ENCODE data around the gene RNF31.

Gene RNF31

DNA sequence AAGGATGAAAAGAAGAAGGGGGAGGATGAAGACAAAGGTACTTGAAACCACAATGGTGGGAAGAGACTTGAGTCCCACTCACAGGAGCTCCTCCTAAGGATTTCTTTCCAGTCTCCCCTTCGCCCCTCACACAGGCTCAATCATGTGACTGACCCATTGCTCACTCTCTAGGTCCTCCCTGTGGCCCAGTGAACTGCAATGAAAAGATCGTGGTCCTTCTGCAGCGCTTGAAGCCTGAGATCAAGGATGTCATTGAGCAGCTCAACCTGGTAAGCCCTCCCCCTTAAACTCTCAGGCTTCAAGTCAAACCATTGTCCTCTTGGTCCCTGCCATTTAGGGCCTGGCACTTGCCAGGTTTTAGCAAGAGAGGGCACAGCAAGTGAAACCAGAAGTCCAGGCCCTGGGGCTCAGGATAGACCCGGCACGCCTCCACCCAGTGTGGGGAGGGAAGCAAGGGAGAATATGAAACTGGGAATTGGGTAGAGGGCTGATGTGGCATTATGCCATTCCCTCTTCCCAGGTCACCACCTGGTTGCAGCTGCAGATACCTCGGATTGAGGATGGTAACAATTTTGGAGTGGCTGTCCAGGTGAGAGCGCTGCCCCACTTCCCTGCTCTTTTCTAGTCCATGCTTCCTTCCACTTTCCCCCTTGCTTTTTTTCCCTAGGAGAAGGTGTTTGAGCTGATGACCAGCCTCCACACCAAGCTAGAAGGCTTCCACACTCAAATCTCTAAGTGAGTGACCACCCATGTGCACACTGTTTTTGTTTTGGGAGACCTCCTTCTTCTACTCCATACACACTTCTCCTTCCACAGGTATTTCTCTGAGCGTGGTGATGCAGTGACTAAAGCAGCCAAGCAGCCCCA is 9.5 kb upstream of the RNF31 start:
- DNase-seq (ENCODE audit: low read depth), result no peak

GRCh38 chr14:24138396-24139271 is 8.7 kb upstream of the RNF31 start:
- no peak for DNase-seq (ENCODE audit: low read depth)

DNA sequence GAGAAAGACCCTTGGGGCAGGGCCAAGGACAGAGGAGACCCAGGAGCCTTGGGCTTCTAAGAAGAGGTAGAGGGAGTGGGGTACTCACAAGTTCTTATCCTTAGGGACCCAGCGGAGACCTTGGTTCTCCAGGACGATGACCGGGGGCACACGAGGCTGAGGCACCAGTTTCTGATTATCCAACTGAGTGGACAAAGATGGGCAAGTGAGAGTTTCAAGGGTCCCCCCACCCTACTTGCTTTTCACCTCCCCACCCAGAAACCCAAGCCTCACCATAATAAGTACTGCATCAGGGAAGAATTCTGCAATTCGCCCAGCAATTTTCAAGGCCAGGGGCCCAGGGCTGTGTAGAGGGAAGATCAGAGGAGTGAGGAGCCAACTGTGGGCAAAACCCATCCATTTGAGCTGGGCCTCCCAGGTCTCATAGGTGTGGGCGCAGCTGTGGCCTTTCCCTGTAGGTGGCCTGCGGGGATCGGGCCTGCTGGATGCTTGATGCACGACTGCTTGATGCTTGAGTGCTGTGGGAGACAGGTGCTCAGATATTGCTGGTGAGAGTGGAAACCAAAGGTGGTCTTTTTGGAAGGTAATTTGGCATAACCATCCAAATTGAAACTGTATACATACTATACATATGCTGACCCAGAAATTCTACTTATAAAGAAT is 7.9 kb upstream of the RNF31 start:
- DNase-seq (ENCODE audit: low read depth), result no peak

DNA sequence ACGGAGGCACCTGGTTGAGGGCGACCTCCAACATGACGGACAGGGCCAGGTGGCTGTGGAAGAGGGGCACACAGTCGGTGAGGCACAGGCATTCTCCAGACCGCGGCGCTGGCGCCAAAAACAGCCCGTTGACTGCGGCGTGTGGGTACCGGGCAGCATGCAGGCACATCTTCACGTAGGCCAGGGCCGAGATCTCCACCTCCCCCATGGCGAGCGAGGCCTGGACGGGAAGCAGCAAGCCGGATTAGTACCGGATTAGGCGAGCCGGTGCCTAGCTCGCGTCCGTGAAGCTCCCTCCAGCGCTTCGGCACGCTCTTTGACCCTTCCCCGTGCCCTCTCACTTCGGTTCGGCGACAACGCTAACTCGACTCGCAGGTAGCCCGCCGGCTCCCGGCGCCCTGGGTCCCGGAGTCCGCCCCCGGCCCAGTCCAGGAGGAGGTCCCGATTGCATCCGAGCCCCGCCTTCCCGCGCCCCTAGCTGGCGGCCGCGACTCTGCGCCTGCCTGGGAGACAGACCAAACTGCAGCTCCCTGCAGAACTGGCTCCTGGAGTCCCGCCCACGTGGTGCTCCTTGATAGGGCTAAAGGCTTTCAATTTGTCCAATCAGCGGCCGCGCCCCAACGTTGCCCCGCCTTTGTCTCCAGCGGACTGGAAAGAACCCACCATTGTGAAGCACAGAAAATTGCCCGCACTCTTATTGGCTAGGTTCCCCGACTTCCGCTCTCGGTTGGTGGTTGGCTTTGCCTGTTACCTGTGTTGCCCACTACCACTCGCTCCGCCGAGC is 6.0 kb upstream of the RNF31 start, which contains the start of gene EMC9:
Gene EMC9, minus strand, starts transcription at position 495 of the 784 bp plus-strand sequence. Its CDS starts 287 bp downstream, at position 208.
- peak; percentile 99 for DNase-seq (ENCODE audit: low read depth)

DNA sequence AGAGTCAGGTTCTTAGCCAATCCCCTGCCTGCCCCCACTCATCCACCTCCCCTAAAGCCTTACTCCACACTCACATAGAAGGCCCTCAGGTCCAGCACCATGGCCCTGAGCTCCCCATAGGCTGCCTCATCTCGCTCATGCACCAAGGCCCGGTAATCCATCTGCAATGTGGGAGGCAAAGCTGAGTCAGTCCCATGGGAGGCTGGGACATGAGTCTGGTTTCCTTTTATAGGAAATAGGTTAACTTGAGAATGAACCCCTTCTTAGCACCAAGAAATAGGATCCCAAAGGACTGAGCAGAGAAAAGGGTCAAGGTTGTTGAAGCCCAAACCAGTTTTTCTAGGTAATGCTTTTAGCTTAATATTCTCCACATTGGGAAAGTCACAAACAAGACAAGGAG is 3.8 kb upstream of the RNF31 start:
- DNase-seq (ENCODE audit: low read depth), result peak; percentile 58

DNA sequence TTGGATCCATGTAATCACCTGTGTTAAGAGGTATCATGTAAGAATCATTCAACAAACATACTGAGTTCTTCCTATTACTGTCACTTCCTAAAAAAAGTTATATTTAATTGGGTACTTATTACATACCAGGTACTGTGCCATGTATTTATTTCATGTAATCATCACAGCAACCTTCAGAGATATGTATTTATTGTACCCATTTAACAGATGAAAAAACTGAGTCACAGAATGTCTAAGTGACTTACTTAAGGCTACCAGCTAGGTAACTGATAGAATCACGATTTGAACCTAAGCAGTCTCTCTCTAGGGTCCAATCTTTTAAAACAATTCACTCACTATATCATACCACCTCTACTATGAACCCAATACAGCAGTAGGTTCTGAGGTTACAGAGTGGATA is 2.8 kb upstream of the RNF31 start:
- no peak for DNase-seq (ENCODE audit: low read depth)

GRCh38 chr14:24145219-24145618 is 2.1 kb upstream of the RNF31 start:
- DNase-seq (ENCODE audit: low read depth), result no peak

DNA sequence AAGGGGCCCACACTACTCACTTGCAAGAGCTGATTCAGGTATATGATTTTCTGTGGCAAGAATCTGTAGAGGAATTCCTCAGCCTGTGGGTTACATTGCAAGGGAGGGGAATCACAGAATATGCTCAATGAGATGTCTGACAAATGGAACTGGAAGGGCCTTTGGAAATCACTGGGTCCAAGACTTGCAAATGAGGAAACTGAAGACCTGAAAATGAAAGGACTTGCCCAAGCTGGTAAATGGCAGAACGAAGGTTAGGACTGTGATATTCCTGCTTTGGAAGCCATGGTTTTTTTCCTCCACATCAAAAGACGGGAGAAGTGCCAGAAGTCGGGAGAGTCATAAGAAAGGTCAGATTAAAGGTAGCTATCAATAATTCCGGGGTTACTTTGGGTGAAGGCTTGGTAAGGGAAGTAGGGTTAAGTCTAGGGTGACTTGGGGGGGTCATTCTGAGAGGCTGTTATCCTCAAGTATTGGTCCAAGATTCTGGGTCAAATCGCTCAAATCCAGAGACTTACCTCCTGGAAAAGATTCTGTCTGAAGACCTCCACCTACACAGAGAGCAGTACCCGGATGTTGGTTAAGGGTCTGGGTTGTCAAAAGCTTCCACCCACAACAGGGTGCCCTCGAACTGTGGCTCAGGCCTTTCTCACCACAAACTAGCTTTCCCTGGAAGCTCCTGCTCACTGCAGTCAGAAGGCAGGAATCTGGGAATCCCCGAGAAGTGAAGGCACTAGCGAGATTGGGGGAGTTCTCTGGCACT is 1.4 kb upstream of the RNF31 start:
- DNase-seq (ENCODE audit: low read depth), result peak; percentile 68

GRCh38 chr14:24146453-24146977 is 783 bp upstream of the RNF31 start, which contains the start of gene PSME2:
Gene PSME2 (minus strand): TSS chr14:24146610. CDS start chr14:24146581, 29 bp downstream.
- DNase-seq (ENCODE audit: low read depth), result peak; percentile 96

- no peak for DNase-seq (ENCODE audit: low read depth)
Observed at GRCh38 chr14:24147761-24148428, 597 bp downstream of the RNF31 start.

GRCh38 chr14:24149302-24149969 is 2.1 kb downstream of the RNF31 start:
- no peak for DNase-seq (ENCODE audit: low read depth)

- no peak for DNase-seq (ENCODE audit: low read depth)
Observed at GRCh38 chr14:24150061-24150460, 2.8 kb downstream of the RNF31 start.

DNA sequence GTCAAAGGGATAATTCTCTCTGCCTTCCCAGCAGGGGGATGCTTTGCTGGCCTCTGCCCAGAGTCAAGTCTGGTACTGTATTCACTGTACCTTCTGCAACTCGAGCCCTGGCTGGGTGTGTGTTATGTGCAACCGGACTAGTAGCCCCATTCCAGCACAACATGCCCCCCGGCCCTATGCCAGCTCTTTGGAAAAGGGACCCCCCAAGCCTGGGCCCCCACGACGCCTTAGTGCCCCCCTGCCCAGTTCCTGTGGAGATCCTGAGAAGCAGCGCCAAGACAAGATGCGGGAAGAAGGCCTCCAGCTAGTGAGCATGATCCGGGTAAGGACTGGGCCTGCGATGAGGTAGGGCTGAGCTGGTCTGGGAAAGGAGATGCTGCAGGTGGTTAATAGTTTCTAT is 3.3 kb downstream of the RNF31 start:
- no peak for DNase-seq (ENCODE audit: low read depth)

DNA sequence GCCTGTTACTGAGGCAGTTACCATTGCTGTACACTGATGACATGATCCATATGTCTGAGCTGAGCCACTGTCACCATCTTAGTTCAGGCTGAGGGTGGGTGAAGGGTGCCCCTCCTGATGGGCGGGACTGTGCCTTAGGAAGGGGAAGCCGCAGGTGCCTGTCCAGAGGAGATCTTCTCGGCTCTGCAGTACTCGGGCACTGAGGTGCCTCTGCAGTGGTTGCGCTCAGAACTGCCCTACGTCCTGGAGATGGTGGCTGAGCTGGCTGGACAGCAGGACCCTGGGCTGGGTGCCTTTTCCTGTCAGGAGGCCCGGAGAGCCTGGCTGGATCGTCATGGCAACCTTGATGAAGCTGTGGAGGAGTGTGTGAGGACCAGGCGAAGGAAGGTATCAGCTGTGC is 3.7 kb downstream of the RNF31 start:
- DNase-seq (ENCODE audit: low read depth), result no peak

DNA sequence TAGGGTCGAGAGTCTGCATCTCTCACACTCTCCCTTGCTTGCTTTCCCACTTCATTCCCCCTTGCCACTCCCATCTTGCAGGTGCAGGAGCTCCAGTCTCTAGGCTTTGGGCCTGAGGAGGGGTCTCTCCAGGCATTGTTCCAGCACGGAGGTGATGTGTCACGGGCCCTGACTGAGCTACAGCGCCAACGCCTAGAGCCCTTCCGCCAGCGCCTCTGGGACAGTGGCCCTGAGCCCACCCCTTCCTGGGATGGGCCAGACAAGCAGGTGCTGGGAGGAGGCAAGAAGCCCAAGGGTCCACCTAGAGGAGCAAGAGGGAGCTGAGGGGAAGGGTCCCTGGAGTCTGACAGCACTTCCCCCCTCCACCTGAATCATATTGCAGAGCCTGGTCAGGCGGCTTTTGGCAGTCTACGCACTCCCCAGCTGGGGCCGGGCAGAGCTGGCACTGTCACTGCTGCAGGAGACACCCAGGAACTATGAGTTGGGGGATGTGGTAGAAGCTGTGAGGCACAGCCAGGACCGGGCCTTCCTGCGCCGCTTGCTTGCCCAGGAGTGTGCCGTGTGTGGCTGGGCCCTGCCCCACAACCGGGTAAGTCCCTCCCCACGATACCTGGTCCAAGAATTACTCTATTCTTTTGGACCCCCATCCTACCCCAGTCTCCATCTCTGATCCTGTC is 4.2 kb downstream of the RNF31 start:
- DNase-seq (ENCODE audit: low read depth), result no peak

- DNase-seq (ENCODE audit: low read depth), result no peak
Observed at GRCh38 chr14:24155100-24155499, 7.8 kb downstream of the RNF31 start.

- DNase-seq (ENCODE audit: low read depth), result no peak
Observed at GRCh38 chr14:24156840-24157239, 9.5 kb downstream of the RNF31 start.

DNA sequence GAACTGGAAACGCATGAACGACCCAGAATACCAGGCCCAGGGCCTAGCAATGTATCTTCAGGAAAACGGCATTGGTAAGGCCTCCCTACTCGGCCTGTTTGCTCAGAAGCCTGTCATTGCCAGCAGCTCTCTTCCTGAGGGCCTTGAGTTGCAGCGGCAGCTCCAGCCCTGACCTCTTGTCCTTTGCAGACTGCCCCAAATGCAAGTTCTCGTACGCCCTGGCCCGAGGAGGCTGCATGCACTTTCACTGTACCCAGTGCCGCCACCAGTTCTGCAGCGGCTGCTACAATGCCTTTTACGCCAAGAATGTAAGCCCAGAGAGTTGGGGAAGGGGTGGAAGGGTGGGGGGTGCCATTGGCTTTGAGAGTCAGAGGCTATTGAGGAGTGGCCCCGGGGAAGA is 10.0 kb downstream of the RNF31 start:
- no peak for DNase-seq (ENCODE audit: low read depth)

Measured in amniotic epithelial cell (primary cell).